HepG2 (cell line): Measurements from ENCODE around the gene CBFA2T2. TPM values are rescaled to one million over a fixed set of nuclear protein-coding genes. Genes with fewer than 3 reads are reported as not detected.

Experiments used
- PHF8 ChIP-seq: sonication (generic); formaldehyde crosslinking; IDR thresholded peaks from 2 replicates; pipeline ENCODE4 v1.5.0; 2020; ENCODE audit warnings: missing genetic modification reagents
- SATB2 ChIP-seq: sonication (generic); formaldehyde crosslinking; IDR thresholded peaks from 2 replicates; pipeline ENCODE4 v1.5.0; 2020; ENCODE audit warnings: missing genetic modification reagents
- ZBTB33 ChIP-seq: sonication (generic); formaldehyde crosslinking; IDR thresholded peaks from 2 replicates; pipeline ENCODE4 v1.4.0; 2020; ENCODE audit warnings: missing genetic modification reagents
- ZBTB38 ChIP-seq: sonication (generic); formaldehyde crosslinking; IDR thresholded peaks from 2 replicates; pipeline ENCODE4 v1.5.1; 2020; ENCODE audit warnings: mild to moderate bottlenecking, missing genetic modification reagents
- ZNF160 ChIP-seq: sonication (generic); formaldehyde crosslinking; IDR thresholded peaks from 2 replicates; pipeline ENCODE4 v1.8.0; 2022; ENCODE audit warnings: mild to moderate bottlenecking, inconsistent platforms, missing genetic modification reagents
- ZNF234 ChIP-seq: sonication (generic); formaldehyde crosslinking; conservative IDR thresholded peaks from 2 replicates; pipeline ENCODE4 v1.5.1; 2020; ENCODE audit warnings: mild to moderate bottlenecking, missing genetic modification reagents
- ZNF335 ChIP-seq: sonication (generic); formaldehyde crosslinking; IDR thresholded peaks from 2 replicates; pipeline ENCODE4 v1.4.0; 2020; ENCODE audit warnings: missing genetic modification reagents
- ZNF446 ChIP-seq: sonication (generic); formaldehyde crosslinking; IDR thresholded peaks from 2 replicates; pipeline ENCODE4 v1.5.0; 2020; ENCODE audit warnings: mild to moderate bottlenecking, missing genetic modification reagents
- ZNF503 ChIP-seq: sonication (generic); formaldehyde crosslinking; IDR thresholded peaks from 2 replicates; pipeline ENCODE4 v1.4.0; 2020; ENCODE audit warnings: missing genetic modification reagents
- ZNF713 ChIP-seq: sonication (generic); formaldehyde crosslinking; IDR thresholded peaks from 2 replicates; pipeline ENCODE4 v1.4.0; 2020; ENCODE audit warnings: mild to moderate bottlenecking, missing genetic modification reagents
- ZNF747 ChIP-seq: sonication (generic); formaldehyde crosslinking; IDR thresholded peaks from 2 replicates; pipeline ENCODE4 v1.8.1; 2023; ENCODE audit warnings: missing genetic modification reagents, mild to moderate bottlenecking, borderline replicate concordance
- ZNF777 ChIP-seq: sonication (generic); formaldehyde crosslinking; IDR thresholded peaks from 2 replicates; pipeline ENCODE4 v1.4.0; 2020; ENCODE audit warnings: missing genetic modification reagents
- polyA plus RNA-seq, 8 experiments: library from polyadenylated mRNA; depleted of rRNA in 3 of 8; stranded (reverse) in 7 of 8; unstranded in 1 of 8; fragments of >200 nt; fragmentation: Illumina TruSeq in 4 of 8; extraction: Trizol in 4 of 8; gene quantifications; 2 replicates each; pipeline versions ENCODE4 v1.2.1 to v1.2.3, GENCODE V29; 2011 to 2016; ENCODE audit warnings: low read depth in 4 of 8, missing spikeins in 1 of 8, mixed read lengths in 1 of 8; ENCODE audit not compliant: insufficient read depth in 1 of 8
- total RNA-seq, 5 experiments: library from RNA; depleted of rRNA; stranded (reverse); fragments of >200 nt; fragmentation: Illumina TruSeq; extraction: Trizol; gene quantifications; 2 replicates each; pipeline ENCODE4 v1.2.3, GENCODE V29; 2016; ENCODE audit warnings: low read depth in 1 of 5
- TF ChIP-seq, protein P1 (sequence below): sonication (generic); formaldehyde crosslinking; IDR thresholded peaks from 2 replicates; pipeline ENCODE4 v1.5.0; 2020; ENCODE audit warnings: mild to moderate bottlenecking, missing genetic modification reagents
- TF ChIP-seq, protein P2 (sequence below): sonication (generic); formaldehyde crosslinking; IDR thresholded peaks from 2 replicates; pipeline ENCODE4 v1.5.0; 2020; ENCODE audit warnings: mild to moderate bottlenecking, missing genetic modification reagents, borderline replicate concordance

Gene CBFA2T2
- total and polyA plus RNA-seq, 2 of the 13 experiments (the other 11 are each of a cell fraction or from before 2014, with no cell fraction given) = 6.3 to 21.2 TPM

DNA sequence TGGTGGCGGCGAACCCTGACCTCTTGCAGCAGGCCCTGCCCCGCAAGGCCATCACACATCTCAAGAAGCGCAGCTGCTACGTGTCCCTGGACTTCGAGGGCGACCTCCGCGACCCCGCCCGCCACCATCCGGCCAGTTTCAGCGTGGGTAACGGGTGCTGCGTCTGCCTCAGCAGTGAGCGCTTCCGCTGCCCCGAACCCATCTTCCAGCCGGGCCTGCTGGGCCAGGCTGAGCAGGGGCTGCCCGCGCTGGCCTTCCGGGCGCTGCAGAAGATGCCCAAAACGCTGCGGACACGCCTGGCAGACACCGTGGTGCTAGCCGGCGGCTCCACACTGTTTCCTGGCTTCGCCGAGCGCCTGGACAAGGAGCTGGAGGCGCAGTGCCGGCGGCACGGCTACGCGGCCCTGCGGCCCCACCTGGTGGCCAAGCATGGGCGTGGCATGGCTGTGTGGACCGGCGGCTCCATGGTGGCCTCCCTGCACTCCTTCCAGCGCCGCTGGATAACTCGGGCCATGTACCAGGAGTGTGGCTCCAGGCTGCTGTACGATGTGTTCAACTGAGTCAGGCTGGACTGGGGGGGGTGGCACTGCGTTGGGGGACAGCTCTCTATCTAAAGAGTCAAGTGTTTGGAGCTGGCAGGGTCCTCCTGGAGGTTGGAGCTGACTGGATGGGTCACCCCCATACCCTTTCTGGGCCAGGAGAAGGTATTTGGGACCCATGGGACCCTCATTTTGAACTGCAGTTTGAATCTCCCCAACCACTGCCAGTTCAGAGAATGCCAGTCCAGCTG is 178.0 kb downstream of the CBFA2T2 start (continued):
- TF ChIP-seq ZNF503 (CRISPR knock-in tag) (no peak), ZNF777 (CRISPR knock-in tag) (no peak), PHF8 (CRISPR knock-in tag) (peak; percentile 42; the same call in 1 of the 2 replicates), ZNF713 (no peak), SATB2 (CRISPR knock-in tag) (no peak), ZBTB38 (CRISPR knock-in tag) (peak; percentile 100), ZBTB33 (peak; percentile 100), ZNF160 (CRISPR knock-in tag) (0 out of 2 replicates have a peak, but pooled peaks have one; percentile 34), ZNF335 (no peak), ZNF747 (0 out of 2 replicates have a peak, but pooled peaks have one; percentile 44), ZNF234 (CRISPR knock-in tag) (no peak), ZNF446 (CRISPR knock-in tag) (no peak)
- TF ChIP-seq, protein P1, sequence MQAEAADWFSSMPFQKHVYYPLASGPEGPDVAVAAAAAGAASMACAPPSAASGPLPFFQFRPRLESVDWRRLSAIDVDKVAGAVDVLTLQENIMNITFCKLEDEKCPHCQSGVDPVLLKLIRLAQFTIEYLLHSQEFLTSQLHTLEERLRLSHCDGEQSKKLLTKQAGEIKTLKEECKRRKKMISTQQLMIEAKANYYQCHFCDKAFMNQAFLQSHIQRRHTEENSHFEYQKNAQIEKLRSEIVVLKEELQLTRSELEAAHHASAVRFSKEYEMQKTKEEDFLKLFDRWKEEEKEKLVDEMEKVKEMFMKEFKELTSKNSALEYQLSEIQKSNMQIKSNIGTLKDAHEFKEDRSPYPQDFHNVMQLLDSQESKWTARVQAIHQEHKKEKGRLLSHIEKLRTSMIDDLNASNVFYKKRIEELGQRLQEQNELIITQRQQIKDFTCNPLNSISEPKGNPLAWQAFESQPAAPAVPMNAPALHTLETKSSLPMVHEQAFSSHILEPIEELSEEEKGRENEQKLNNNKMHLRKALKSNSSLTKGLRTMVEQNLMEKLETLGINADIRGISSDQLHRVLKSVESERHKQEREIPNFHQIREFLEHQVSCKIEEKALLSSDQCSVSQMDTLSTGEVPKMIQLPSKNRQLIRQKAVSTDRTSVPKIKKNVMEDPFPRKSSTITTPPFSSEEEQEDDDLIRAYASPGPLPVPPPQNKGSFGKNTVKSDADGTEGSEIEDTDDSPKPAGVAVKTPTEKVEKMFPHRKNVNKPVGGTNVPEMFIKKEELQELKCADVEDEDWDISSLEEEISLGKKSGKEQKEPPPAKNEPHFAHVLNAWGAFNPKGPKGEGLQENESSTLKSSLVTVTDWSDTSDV (CRISPR knock-in tag) = no peak
- TF ChIP-seq, protein P2, sequence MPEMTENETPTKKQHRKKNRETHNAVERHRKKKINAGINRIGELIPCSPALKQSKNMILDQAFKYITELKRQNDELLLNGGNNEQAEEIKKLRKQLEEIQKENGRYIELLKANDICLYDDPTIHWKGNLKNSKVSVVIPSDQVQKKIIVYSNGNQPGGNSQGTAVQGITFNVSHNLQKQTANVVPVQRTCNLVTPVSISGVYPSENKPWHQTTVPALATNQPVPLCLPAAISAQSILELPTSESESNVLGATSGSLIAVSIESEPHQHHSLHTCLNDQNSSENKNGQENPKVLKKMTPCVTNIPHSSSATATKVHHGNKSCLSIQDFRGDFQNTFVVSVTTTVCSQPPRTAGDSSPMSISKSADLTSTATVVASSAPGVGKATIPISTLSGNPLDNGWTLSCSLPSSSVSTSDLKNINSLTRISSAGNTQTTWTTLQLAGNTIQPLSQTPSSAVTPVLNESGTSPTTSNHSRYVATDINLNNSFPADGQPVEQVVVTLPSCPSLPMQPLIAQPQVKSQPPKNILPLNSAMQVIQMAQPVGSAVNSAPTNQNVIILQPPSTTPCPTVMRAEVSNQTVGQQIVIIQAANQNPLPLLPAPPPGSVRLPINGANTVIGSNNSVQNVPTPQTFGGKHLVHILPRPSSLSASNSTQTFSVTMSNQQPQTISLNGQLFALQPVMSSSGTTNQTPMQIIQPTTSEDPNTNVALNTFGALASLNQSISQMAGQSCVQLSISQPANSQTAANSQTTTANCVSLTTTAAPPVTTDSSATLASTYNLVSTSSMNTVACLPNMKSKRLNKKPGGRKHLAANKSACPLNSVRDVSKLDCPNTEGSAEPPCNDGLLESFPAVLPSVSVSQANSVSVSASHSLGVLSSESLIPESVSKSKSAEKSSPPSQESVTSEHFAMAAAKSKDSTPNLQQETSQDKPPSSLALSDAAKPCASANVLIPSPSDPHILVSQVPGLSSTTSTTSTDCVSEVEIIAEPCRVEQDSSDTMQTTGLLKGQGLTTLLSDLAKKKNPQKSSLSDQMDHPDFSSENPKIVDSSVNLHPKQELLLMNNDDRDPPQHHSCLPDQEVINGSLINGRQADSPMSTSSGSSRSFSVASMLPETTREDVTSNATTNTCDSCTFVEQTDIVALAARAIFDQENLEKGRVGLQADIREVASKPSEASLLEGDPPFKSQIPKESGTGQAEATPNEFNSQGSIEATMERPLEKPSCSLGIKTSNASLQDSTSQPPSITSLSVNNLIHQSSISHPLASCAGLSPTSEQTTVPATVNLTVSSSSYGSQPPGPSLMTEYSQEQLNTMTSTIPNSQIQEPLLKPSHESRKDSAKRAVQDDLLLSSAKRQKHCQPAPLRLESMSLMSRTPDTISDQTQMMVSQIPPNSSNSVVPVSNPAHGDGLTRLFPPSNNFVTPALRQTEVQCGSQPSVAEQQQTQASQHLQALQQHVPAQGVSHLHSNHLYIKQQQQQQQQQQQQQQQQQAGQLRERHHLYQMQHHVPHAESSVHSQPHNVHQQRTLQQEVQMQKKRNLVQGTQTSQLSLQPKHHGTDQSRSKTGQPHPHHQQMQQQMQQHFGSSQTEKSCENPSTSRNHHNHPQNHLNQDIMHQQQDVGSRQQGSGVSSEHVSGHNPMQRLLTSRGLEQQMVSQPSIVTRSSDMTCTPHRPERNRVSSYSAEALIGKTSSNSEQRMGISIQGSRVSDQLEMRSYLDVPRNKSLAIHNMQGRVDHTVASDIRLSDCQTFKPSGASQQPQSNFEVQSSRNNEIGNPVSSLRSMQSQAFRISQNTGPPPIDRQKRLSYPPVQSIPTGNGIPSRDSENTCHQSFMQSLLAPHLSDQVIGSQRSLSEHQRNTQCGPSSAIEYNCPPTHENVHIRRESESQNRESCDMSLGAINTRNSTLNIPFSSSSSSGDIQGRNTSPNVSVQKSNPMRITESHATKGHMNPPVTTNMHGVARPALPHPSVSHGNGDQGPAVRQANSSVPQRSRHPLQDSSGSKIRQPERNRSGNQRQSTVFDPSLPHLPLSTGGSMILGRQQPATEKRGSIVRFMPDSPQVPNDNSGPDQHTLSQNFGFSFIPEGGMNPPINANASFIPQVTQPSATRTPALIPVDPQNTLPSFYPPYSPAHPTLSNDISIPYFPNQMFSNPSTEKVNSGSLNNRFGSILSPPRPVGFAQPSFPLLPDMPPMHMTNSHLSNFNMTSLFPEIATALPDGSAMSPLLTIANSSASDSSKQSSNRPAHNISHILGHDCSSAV (CRISPR knock-in tag) = no peak
